Umbilical cord (tissue), 2 donors: ENCODE measurements around the gene IMMP2L. TPM values are rescaled to one million over a fixed set of nuclear protein-coding genes. Genes with fewer than 3 reads are reported as not detected.
A peak's percentile ranks its signal among the peaks of the same experiment; 100 is the strongest.
"Not testable (repeated sequence)": the region's sequence is repeated elsewhere in the genome, so short reads cannot be mapped to it uniquely, and the experiment has no call there.

Experiments used
- DNase-seq: peaks from one replicate; pipeline ENCODE4 v3.0.0-alpha.2; 2015; ENCODE audit warnings: low spot score
- total RNA-seq: library from RNA; depleted of rRNA; stranded (reverse); fragments of >200 nt; gene quantifications from one replicate; pipeline ENCODE4 v1.2.3, GENCODE V29; 2014; ENCODE audit warnings: low replicate concordance; ENCODE audit not compliant: insufficient read depth

Gene IMMP2L
- total RNA-seq, 1 donor from 2014 or later, result 31.1 TPM

- DNase-seq, result no peak
These were observed 53.0 kb downstream of the IMMP2L start for GRCh38 chr7:111509288-111509687.

DNA sequence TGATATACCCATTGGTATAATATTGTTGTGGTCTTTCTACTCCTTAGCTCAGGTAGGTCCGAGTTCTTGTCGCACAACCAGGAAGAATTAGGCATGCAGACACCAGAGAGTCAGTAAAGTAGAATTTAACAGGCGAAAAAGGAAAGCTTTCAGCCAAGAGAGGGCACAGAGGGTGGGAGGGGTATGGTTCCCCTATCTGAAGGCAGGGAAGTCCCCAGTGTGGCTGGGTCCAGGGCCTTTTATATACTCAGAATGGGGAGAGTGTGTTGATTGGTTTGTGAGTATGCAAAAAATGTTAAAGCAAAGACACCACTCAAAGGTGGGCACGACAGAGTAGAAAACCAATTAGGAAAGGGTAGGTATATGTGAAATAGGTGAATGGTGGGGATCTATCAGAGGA is 53.9 kb downstream of the IMMP2L start:
- DNase-seq, result no peak

GRCh38 chr7:111505422-111505821 is 56.9 kb downstream of the IMMP2L start:
- DNase-seq, result not testable (repeated sequence)

- DNase-seq, result not testable (repeated sequence)
These were observed 60.5 kb downstream of the IMMP2L start for GRCh38 chr7:111501799-111502198.

DNA sequence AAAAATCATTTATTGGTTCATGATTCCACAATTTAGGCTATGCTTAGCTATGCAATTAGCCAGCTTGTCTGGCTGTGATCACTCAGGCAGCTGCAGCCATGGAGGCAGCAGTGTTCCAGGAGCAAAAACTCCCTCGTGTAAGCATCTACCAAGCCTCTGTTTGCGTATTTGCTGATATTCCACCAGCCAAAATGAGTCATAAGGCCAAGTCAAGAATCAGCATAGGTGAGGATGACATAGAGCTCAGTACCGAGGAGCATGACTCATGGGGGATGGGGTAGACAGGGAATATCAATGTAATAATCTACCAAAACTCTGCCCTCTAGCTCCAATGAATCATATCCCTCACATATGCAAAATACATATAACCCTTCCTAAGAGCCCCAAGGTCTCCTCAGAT is 63.3 kb downstream of the IMMP2L start:
- DNase-seq, result no peak

DNA sequence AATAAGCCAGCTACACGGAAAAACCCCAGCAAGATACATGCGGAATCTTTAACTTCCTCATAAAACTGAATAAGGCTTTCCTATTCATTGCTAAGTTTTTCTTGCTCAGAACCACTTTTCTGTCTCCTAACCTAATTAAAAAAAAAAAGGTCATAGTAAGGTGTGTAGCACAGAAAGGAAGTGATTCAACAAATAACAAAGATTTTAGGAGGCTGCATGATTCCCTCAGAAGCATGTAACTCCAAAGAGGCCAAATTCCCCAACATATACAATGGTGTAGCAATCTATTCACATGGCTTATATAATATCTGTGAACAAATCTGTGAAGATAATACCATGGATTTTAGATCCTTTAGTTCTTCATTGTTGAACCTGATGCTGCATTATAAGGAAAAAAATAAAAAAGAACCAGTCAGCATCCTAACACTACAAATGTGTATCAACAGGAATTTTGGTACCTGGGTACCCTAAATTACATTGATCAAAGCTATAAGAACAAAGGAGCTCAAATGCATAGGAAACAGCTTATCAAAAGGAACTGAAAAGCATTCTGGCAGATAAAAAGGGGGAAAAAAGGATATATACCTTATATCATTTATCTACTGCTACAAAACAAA is 63.8 kb downstream of the IMMP2L start:
- DNase-seq, result no peak

GRCh38 chr7:111495173-111495810 is 67.0 kb downstream of the IMMP2L start:
- no peak for DNase-seq

DNA sequence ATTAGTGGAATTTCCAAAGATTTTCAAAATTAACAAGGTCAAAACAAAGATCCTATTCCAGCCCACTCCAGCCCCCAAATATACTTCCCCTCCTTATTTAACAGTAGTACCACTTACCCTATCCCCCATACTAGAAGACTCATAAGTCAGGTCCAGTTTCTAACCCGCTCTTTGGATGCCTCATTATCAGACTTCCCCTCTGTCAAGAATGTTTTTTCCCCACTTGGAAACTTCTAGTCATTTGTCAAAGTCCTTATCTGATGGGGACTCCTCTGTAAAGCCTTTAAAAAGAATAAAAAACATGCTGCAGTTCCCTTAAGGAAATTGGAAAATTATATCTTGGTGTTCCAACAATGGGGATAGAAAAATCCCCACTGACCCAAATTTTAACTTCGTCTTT is 70.1 kb downstream of the IMMP2L start:
- DNase-seq, result no peak

- DNase-seq, result peak; percentile 79
These were observed 75.7 kb downstream of the IMMP2L start for GRCh38 chr7:111486472-111487142.

DNA sequence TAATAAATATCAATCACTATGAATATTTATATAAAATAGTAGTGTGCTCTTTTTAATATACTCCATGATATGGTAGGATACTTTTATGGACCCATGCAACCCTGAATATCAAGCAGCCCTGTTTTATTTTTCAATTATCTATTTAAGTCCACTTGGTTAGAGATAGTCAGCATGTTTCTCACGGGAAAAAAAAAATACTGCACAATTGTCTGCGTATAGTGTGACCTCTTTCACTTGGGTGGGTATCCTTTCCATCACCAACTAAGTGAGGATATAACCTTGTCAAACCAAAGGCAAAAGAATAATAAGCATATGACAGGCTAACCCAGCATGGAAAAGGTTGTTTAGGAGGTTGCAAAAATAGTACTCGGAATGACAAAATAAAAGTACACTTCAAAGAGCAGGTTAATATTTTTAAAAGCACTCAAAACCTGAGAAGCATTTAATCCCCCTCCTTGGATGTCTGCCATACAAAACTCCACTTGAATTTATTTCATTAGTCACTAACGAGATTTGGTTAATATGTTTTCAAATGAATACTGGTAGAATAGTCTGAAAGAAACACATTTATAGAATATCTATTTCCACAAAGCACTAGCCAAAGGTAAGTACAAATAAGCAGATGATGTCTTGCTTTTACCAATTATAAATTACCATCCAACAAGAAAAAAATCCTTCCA is 76.5 kb downstream of the IMMP2L start:
- no peak for DNase-seq

DNA sequence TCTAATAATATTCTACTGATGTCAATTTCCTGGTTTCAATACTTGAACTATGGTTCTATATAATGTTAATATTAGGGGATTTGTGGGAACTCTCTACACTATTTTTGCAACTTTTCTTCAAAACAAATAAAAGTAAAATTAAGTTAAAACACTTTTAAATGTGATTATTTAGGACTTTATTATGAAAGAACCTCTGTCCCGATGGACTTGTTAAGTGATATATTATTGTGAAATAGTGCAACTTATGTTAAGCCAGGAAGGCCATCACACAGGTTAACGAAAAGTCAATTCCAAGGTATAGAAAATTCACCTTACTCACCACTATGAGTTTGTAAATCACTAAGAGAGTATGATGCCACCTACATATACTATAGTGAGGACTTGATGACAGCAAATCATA is 79.2 kb downstream of the IMMP2L start:
- no peak for DNase-seq

GRCh38 chr7:111477462-111478225 is 84.6 kb downstream of the IMMP2L start:
- no peak for DNase-seq

- no peak for DNase-seq
These were observed 85.6 kb downstream of the IMMP2L start for GRCh38 chr7:111476586-111477293.

- DNase-seq, result no peak
These were observed 86.3 kb downstream of the IMMP2L start for GRCh38 chr7:111475959-111476358.

DNA sequence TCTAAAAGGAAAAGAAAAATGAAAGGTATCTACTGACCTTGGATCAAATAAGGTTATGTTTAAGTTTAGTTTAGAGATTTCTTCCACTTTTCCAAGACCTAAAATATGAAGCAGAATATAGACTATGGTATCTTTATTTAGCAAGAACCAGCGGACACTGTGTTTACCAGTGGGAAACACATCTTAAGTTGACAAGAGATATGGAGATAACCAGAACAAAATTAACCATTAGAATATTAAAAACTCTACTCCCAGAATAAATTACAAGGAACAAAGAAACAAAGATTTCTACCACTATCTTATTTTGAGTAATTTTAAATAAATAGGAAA is 86.9 kb downstream of the IMMP2L start:
- no peak for DNase-seq

DNA sequence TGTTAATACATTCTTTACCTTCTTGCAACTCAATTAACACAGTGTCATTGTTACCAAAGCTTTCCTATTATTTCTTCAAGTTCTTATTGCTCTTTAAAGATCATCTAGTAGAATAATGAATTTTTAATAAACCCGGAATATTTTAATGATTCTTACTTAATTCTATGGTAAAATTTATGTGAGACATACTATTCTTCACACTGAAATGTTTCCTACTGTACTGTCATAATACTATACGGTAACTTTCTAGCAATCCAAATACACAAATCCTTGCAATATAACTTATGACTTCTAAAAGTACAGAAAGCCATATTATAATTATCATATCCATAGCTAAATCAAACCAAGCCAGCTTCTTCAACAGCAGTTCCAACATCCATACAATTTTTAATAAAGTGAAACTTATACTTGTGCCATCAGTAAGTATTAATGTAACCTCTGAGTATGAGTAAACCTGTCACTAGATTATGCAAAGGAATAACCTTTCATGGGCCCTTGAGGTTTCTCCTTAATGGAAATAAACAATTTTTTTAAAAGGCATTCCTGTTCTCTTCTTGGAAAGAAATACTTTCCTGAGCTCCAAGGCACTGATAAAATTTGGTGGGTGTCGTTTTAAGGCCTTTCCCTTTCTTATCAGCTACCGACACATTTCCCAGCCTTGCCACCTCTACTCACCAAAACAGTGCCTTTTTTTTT is 87.4 kb downstream of the IMMP2L start:
- DNase-seq, result no peak

DNA sequence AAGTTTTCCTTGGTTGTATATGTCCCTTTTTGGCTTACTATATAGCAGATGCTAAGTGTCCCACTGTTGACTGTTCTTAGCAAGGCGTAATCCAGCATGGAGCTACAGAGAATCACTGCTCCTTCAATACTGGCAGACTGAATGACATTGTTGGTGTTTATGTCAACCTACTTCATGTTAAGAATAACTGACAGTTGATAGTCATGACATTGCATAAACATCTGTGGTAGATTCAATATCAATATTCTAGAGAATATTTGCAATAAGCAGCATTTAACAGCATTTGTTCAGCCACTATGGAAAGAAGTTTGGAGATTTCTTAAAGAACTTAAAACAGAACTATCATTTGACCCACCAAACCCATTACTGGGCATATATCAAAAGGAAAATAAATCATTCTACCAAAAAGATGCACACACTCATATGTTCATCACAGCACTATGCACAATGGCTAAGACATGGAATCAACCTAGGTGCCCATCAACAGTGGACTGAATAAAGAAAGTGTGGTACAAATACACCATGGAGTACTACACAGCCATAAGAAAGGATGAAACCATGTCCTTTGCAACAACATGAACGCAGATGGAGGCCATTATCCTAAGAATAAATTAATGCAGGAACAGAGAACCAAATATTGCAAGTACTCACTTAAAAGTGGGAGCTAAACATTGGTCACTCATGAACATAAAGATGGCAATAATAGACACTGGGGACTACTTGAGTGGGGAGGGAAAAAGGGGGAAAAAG is 88.7 kb downstream of the IMMP2L start:
- no peak for DNase-seq

- no peak for DNase-seq
These were observed 91.3 kb downstream of the IMMP2L start for GRCh38 chr7:111470998-111471397.

GRCh38 chr7:111469894-111470293 is 92.4 kb downstream of the IMMP2L start:
- DNase-seq, result not testable (repeated sequence)

GRCh38 chr7:111465774-111466173 is 96.5 kb downstream of the IMMP2L start:
- DNase-seq, result not testable (repeated sequence)
